ENCODE results near the gene TSPAN32. TPM values are rescaled to one million over a fixed set of nuclear protein-coding genes. Genes with fewer than 3 reads are reported as not detected.

Gene TSPAN32
- total RNA-seq, 1 donor from 2014 or later = 12.5 TPM

- no peak overlapping the region for H3K27ac ChIP-seq
- DNase-seq (peak; percentile 42), ATAC-seq (no peak)
- no peaks in the 10 kb centered on the region for H3K4me1 ChIP-seq
- H3K4me3 ChIP-seq = no peak overlapping the region
- H3K9me3 ChIP-seq = no peaks in the 10 kb centered on the region
- TF ChIP-seq, protein P1, sequence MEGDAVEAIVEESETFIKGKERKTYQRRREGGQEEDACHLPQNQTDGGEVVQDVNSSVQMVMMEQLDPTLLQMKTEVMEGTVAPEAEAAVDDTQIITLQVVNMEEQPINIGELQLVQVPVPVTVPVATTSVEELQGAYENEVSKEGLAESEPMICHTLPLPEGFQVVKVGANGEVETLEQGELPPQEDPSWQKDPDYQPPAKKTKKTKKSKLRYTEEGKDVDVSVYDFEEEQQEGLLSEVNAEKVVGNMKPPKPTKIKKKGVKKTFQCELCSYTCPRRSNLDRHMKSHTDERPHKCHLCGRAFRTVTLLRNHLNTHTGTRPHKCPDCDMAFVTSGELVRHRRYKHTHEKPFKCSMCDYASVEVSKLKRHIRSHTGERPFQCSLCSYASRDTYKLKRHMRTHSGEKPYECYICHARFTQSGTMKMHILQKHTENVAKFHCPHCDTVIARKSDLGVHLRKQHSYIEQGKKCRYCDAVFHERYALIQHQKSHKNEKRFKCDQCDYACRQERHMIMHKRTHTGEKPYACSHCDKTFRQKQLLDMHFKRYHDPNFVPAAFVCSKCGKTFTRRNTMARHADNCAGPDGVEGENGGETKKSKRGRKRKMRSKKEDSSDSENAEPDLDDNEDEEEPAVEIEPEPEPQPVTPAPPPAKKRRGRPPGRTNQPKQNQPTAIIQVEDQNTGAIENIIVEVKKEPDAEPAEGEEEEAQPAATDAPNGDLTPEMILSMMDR (IDR thresholded peaks at IDR 0.05) = no peak
- H3K36me3 ChIP-seq = no peaks in the 10 kb centered on the region
- intact Hi-C loops (cut with DNase I) = no loop called here
- no peaks in the 10 kb centered on the region for H3K27me3 ChIP-seq (ENCODE audit: low read depth)
Observed at GRCh38 chr11:2287091-2287490, 14.7 kb upstream of the TSPAN32 start.

DNA sequence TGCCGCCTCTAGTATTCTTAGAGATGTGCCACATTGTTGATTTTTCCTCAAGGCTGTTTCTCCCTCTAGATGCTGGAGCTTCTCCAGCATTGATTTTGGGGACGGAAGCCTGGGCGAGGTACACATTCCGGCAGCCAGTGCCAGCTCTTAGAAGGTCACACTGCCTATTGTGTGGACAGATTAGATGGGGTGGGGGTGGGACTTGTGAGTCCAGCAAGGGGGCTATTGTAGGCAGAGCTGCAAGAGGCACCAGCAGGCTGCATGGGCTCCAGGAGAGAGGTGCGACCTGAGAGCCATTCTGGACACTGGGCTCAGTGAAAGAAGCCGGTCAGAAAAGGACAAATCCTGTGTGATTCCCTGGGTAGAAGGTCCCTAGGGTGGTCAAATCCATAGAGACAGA lies 12.5 kb upstream of the TSPAN32 start:
- no peaks in the 10 kb centered on the region for H3K36me3 ChIP-seq
- TF ChIP-seq, protein P1 (IDR thresholded peaks at IDR 0.05) = no peak
- no peaks in the 10 kb centered on the region for H3K27me3 ChIP-seq (ENCODE audit: low read depth)
- no peak for DNase-seq
- H3K4me1 ChIP-seq = no peaks in the 10 kb centered on the region
- H3K9me3 ChIP-seq = no peaks in the 10 kb centered on the region
- no peak for ATAC-seq
- H3K4me3 ChIP-seq = no peak overlapping the region
- intact Hi-C loops (cut with DNase I) = no loop called here
- H3K27ac ChIP-seq = no peak overlapping the region

DNA sequence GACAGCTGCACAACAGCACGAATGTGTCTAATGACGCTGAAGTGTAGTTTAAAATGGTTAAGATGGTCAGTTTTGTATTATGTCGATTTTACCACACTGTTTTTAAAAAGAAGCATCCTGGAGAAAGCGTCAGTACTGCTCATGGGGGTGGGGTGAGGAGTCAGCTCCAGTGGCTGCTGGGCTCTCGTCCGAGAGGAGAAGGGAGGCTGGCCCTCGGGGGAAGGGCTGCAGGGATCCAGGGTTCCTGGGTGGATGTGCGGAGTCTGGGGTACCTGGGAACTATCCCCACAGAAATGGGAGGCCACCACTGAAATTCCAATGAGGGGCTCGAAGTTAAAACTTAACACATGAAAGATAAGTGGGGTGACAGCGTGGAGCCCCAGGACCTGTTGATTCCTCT lies 12.0 kb upstream of the TSPAN32 start:
- Histone ChIP-seq H3K9me3 (no peaks in the 10 kb centered on the region), H3K36me3 (no peaks in the 10 kb centered on the region), H3K4me1 (no peaks in the 10 kb centered on the region), H3K27ac (peak overlapping the region; percentile 3), H3K4me3 (no peak overlapping the region), H3K27me3 (ENCODE audit: low read depth) (no peaks in the 10 kb centered on the region)
- DNase-seq (peak; percentile 33), ATAC-seq (no peak)
- TF ChIP-seq, protein P1 (IDR thresholded peaks at IDR 0.05) = no peak
- intact Hi-C loops (cut with DNase I) = no loop called here

DNA sequence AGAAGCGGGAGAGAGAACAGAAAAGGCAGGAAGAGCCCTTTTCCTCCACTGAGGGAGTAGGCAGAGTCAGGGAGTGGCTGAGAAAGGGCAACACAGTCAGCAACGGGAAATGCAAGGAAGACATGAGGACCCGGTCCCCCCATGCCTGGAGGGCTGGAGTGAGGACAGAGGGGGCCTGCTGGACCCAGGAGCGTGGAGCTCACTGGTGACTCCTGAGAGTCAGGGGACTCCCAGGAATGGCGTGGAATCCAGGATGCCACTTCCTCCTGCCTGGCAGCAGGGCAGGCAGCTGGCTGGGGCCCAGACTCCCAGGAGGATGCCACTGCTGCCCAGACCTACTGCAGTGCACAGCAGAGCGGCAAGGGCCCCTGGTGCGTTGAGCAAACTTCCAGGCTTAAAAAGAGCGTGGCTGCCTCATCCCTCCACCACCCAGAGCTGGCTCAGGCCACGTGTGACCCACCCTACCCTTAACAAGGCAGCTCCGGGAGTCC lies 11.4 kb upstream of the TSPAN32 start:
- no peaks in the 10 kb centered on the region for H3K4me1 ChIP-seq
- ATAC-seq = no peak
- no peak overlapping the region for H3K4me3 ChIP-seq
- H3K27ac ChIP-seq = peak overlapping the region; percentile 3
- H3K9me3 ChIP-seq = no peaks in the 10 kb centered on the region
- peak; percentile 35 for DNase-seq
- no peaks in the 10 kb centered on the region for H3K36me3 ChIP-seq
- H3K27me3 ChIP-seq (ENCODE audit: low read depth) = no peaks in the 10 kb centered on the region
- intact Hi-C loops (cut with DNase I) = no loop called here
- TF ChIP-seq, protein P1 (IDR thresholded peaks at IDR 0.05) = no peak

DNA sequence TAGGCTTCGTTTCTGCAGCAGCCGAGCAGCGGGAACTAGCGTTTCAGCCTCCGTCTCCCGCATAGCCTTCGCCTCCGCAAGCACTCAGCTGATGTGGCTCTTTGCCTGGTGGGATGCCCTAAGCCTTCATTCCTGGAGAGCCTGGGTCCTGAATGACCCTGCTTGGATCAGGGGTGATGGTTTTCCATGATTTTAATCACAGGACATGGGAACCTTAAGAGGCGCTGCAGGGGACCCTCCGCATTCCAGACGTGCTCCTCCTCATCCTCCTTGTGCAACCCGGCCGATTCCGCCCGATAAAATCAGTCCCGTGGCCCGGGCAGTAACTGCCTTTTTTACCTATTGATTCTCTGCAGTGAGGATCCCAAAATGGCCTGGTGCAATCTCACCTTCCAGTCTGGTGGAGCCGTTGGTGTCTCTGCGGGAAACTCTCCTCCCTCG lies 8.3 kb upstream of the TSPAN32 start:
- no peak overlapping the region for H3K27ac ChIP-seq
- H3K4me1 ChIP-seq = no peaks in the 10 kb centered on the region
- ATAC-seq = no peak
- no peaks in the 10 kb centered on the region for H3K9me3 ChIP-seq
- H3K36me3 ChIP-seq = no peaks in the 10 kb centered on the region
- intact Hi-C loops (cut with DNase I) = no loop called here
- no peaks in the 10 kb centered on the region for H3K27me3 ChIP-seq (ENCODE audit: low read depth)
- TF ChIP-seq, protein P1 (IDR thresholded peaks at IDR 0.05) = no peak
- no peak overlapping the region for H3K4me3 ChIP-seq
- no peak for DNase-seq
